ENCODE results near the gene CDK5RAP1.
"Not testable (repeated sequence)": the region's sequence is repeated elsewhere in the genome, so short reads cannot be mapped to it uniquely, and the experiment has no call there.

The CDK5RAP1 gene

GRCh38 chr20:33419140-33419974 lies 18.0 kb upstream of the CDK5RAP1 start:
- no peak for DNase-seq (ENCODE audit: low read depth)

- no peak for DNase-seq (ENCODE audit: low read depth)
Observed at GRCh38 chr20:33418033-33418432, 16.7 kb upstream of the CDK5RAP1 start.

DNA sequence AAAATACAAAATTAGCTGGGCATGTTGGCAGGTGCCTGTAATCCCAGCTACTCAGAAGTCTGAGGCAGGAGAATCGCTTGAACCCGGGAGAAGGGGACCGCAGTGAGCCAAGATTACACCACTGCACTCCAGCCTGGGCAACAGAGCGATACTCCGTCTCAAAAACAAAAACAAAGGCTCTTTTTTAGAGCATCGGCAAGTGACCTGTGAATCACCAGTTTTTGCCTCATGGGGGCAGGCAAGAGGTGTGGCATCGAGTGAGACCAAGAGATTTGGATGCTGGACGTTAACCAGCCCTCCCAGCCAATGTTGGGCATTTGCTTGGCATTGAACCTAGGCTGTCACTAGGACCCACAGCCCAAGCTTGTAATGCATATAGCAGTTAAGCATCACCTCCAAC lies 14.6 kb upstream of the CDK5RAP1 start:
- no peak for DNase-seq (ENCODE audit: low read depth)

DNA sequence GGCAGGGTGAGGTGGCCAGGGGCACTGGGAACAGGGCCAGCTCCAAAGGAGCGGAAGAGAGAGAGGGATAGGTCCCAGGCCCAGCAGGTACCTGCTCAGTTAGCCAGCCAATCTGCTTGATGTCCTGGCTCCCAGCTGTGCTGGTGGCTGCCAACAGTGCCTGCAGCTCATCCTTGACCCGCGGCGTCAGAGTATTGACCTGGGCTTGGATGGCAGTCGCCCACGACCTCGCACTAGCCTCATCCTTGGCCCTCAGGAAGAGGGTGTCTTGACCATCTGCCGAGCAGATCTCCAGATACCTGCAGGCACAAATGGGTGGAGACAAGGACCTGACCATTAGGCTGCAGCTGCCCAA lies 11.1 kb upstream of the CDK5RAP1 start:
- DNase-seq (ENCODE audit: low read depth), result no peak

DNA sequence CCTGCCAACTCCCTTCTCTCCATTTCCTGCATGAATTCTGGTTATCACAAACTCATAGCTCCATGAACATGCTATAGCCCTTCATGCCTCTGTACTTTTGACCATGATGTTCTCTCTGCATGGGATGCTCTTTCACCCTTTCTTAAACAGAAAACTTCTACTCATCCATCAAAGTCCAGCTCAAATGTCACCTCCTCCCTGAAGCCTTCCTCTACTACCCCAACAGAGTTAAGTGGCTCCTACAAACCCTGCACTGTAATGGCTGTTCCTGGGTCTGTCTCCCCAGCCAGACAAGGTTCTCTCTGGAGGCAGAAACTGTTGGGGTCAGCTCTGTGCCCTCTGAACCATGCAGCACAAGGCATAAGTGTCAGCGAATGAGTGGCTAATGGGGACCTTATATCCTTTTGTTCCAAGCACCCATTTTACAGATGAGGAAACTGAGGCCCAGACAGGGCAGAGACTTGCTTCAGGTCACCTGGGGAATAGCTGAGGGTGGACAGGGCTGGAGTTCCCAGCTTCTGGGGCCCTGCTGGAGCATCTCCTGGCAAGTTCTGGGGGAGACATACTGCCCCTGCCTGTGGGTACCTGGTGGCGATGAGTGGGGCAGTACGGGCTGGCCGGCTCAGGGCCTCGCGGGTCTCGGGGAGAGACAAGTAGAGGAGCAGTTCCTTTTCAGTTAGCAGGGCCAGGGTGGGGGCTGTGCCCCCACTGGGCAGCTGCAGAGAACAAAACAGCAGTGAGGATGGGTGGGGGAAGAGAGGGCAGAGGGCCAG lies 10.6 kb upstream of the CDK5RAP1 start:
- no peak for DNase-seq (ENCODE audit: low read depth)

GRCh38 chr20:33411242-33411641 lies 9.9 kb upstream of the CDK5RAP1 start:
- no peak for DNase-seq (ENCODE audit: low read depth)

DNA sequence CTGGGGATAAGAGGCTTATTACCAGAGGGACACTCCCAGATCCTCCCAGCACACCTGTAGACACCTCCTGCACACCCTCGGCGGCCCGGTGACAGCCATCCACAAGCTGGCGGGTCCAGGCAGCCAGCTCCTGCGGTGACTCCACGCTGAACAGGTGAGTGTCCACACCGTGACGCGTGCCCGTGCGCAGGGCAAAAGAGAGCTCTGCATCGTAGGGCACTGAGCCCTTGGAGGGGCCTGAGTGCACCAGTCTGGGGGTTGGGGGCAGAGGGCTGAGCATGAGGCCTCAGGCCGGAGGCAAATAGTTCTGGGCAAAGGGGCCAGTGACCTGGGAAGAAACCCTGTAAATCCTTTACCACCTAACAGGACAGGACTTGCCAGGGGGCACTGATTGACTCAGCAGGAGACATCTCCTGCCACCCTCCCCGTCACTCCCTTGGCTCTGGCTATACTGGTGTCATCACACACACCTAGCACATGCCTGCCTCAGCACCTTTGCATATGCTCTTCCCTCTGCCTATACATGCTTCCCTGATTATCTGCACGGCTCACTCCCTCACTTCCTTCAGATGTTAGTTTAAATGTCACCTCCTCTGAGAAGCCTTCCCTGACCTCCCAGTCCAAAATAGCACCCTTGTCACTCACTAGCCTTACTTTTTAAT lies 8.9 kb upstream of the CDK5RAP1 start:
- DNase-seq (ENCODE audit: low read depth), result no peak

- no peak for DNase-seq (ENCODE audit: low read depth)
Observed at GRCh38 chr20:33408716-33409654, 7.7 kb upstream of the CDK5RAP1 start.

GRCh38 chr20:33408313-33408712 lies 7.0 kb upstream of the CDK5RAP1 start:
- DNase-seq (ENCODE audit: low read depth), result no peak

DNA sequence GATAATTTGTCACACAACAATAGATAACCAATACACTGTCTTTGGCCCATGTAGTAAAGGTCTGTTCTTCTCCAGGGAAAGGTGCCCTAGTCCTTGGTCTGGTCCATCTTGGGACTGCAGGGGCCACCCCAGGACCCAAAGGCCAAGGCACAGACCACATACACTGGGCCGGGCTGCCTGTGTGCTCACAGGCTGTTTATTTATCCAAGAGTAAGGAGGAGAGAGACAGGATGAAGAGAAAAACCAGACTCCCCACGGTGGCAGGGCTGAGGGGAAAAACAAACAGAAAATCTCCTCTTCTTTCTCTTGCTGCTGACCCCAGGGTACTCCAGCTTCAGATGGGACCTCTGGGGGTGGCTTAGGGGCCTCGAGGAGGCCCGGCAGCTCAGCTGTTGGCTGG lies 6.5 kb upstream of the CDK5RAP1 start:
- DNase-seq (ENCODE audit: low read depth), result no peak

GRCh38 chr20:33407251-33407650 lies 5.9 kb upstream of the CDK5RAP1 start:
- DNase-seq (ENCODE audit: low read depth), result no peak

DNA sequence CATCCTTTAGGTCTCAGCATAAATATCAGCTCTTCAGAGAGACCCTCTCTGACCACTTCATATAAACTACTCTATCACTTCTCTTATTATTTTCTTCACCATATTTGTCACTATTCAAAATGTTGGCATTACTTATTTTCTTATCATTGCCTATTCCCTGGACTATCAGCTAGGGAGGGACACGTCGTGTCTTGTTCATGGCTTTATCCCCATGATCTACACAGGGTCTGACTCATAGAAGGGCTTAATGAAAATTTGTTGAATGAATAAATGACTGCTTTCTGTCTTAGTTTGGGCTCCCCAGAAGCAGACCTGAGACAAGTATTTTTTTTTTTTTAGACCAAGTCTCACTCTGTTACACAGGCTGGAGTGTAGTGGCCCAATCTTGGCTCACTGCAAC lies 3.0 kb upstream of the CDK5RAP1 start:
- DNase-seq (ENCODE audit: low read depth), result no peak

DNA sequence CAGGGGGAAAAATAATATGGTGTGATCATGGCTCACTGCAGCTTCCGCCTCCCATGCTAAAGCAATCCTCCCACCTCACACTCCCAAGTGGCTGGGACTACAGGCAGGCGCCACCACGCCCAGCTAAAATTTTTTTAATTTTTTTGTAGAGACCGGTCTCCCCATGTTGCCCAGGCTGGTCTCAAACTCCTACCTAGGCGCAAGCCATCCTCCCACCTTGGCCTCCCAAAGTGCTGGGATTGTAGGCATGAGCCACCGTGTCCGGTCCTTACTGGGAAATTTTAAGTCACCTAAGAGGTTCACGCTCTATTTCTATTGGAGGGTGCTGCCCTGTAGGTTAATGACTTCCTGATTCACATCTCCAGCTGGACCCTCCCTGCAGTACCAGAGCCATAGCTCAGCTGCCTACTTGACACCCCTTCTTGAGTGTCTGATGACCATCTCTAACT lies 626 bp upstream of the CDK5RAP1 start:
- DNase-seq (ENCODE audit: low read depth), result no peak

DNA sequence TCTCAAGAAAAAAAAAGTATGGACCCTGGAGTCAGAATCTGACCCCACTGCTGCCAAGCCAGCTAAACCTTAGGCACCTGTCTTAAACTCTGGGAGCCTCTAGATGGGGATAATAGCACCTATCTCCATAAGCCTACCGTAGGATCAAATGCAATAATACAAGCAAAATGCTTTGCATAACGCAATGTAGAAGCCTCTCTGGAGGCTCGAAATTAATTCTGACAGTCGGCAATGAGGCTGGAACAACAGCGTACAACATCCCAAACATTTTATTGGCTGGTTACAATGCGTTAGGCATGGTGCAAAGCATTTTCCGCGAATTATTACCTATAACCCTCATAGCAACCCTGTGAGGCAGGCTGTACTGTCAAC lies 521 bp downstream of the CDK5RAP1 start:
- no peak for DNase-seq (ENCODE audit: low read depth)

GRCh38 chr20:33399924-33400323 lies 1.4 kb downstream of the CDK5RAP1 start:
- DNase-seq (ENCODE audit: low read depth), result no peak

DNA sequence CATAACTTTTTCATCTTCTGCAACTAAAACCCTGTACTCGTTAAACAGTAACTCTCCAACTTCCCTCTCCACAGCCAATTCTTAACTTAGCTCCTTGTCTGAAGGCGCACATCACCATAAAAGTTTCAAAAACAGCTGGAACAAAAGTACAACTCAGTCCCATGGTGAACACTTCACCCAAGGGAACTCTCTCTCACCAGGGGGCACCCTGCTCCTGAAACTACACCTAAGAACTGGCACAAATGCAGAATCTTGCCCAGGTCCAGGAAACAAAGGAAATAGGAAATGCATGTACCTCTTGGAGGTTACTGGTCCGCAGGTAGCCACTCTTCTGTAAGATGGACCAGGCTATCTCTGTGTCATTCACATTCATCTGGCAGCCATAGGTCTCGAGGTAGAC lies 6.6 kb downstream of the CDK5RAP1 start:
- DNase-seq (ENCODE audit: low read depth), result no peak

GRCh38 chr20:33393609-33394008 lies 7.7 kb downstream of the CDK5RAP1 start:
- DNase-seq (ENCODE audit: low read depth), result no peak

DNA sequence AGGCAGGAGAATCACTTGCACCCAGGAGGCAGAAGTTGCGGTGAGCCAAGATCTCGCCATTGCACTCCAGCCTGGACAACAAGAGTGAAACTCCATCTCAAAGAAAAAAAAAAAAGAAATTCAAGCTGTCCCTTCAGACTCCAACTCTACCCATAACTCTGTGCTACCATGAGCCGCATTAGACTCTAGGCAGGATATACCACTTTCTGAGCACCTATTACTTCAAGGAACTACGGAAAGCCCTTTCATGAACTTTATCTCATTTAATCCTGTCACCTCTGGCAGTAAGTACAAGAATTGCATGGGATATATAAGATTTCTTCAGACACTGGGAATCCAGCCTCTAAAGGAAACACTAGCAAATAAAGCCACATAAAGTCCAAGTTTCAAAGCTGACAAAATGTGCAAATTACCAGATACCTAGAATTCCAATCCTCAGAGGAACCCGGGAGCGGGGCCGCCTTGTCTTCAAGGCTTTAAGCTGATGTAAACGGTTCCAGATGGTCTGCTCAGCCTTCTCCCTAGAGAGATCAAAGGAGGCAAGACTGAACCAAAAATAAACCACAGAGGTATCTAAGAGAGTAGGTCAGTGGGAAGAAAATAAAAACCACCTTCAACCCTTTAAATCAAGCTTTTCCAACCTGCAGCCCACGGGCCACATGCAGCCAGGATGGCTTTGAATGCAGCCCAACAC lies 9.4 kb downstream of the CDK5RAP1 start:
- DNase-seq (ENCODE audit: low read depth), result no peak

GRCh38 chr20:33389326-33389725 lies 12.0 kb downstream of the CDK5RAP1 start:
- DNase-seq (ENCODE audit: low read depth), result not testable (repeated sequence)

GRCh38 chr20:33388268-33388667 lies 13.1 kb downstream of the CDK5RAP1 start:
- no peak for DNase-seq (ENCODE audit: low read depth)

DNA sequence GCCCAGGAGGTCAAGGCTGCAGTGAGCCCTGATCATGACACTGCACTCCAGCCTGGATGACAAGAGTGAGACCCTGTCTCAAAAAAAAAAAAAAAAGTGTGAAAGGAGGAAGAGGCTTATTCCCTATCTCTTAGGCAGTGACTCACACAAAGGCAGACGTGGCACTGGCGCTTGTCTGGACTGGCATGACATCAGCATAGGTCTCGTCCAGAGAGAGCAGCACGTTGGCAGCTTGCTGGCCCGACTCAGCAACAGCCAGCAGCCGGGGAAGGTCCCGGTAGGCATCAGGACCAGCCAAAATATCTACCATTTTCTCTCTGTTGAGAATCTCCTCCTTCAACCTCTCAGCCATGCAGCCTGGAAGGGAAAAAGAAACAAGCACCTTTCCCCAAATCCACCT lies 14.1 kb downstream of the CDK5RAP1 start:
- DNase-seq (ENCODE audit: low read depth), result no peak
